NCI-H128 (cell line): ENCODE data around the gene MYO7A.

Experiments used
- DNase-seq: peaks from one replicate; lab custom pipeline; 2025; ENCODE audit not compliant: unreplicated experiment; lab: John Stamatoyannopoulos, UW

The MYO7A gene

DNA sequence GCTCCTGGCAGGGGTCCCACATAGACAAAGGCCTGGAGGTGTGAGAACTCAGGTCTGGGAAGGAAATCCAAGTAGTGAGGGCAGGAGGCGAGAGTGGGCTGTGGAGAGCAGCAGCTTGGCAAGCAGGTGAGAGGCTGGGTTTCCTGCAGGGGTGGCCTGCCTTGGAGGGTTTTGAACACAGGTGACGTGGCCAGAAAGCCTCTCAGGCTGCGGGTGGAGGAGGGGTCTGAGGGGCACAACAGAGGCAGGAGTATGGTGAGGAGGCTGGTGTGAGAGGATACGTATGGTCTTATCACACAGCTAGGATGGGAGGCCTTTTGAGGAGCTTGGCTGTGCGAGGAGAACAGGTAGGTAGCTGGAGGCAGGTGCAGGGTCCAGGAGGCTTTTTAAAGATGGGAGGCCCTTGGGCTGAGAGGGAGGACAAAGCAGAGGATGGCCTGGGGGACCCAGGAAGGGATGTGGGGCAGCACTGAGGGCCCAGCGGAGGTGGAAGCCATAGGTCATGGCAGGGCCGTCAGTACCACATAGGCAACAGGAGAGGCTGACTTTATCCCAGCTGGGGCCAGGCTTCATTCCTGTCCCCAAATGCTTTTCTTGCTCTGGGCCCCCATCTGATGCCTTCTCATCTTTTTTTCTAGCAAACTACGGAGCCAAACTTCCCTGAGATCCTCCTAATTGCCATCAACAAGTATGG, 84.4 kb downstream of the MYO7A start:
- DNase-seq, result no peak

DNA sequence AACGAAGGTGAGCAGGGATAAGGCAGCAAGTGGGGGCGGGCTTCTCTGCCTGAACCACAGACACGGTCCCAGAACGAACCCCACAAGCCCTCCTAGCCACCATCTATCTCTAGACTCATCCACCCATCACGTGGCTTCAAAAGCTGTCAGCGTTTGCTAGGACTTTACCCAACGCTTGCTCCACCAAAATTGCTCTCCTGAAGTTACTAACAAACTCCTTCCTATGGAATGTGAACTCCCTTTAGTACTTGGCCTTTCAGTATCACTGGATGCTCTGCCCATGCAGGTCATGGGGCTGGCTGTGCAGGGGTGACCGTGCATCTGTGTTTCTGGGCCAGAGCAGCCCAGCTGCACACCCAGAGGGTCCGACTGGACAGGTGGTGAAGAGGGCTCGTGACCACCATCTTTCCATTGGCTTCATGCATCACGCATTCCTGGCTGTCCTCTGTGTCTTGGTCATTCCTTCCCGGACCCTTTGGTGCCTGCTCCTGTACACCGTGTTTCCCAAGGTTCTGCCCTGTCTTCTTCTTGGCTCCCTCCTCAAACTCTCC, 85.1 kb downstream of the MYO7A start:
- DNase-seq, result no peak

DNA sequence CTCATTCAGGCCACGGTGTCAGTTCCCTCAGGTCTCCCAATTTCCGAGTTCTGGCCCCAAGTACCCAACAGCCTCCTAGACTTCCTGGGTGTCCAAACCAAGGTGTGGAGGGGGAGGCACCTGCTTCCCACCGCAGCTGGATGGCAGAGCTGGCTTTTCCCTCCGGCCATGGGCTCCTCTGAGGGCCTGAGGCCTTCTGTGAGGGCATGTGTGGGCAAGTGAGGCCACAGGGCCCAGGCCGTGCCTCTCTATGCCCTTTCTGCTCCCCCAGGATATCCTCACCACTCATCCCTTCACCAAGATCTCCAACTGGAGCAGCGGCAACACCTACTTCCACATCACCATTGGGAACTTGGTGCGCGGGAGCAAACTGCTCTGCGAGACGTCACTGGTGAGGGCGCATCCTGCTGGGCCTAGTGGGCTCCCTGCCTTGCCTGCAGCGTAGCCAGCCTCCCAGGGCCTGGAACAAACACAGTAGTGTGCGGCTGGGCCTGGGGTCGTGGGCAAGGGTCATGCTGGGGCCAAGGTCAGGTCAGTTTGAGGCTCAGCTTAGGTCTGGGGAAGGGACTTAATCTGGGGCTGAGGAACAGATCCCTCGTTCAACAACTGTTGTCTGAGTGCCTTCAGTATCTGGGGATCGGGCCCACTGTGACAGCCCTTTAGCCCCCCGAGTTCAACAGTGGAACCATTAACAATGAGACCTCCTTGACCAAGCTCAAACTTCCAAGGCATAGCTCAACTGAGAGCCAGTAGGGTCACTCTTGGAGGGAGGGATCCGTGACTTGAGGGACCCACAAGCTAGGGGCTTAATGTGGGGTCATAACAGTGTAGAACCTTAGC, 85.8 kb downstream of the MYO7A start:
- DNase-seq, result no peak

DNA sequence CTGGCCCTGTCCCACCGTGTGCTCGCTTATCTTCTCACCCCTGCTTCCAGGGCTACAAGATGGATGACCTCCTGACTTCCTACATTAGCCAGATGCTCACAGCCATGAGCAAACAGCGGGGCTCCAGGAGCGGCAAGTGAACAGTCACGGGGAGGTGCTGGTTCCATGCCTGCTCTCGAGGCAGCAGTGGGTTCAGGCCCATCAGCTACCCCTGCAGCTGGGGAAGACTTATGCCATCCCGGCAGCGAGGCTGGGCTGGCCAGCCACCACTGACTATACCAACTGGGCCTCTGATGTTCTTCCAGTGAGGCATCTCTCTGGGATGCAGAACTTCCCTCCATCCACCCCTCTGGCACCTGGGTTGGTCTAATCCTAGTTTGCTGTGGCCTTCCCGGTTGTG, 86.5 kb downstream of the MYO7A start:
- no peak for DNase-seq

DNA sequence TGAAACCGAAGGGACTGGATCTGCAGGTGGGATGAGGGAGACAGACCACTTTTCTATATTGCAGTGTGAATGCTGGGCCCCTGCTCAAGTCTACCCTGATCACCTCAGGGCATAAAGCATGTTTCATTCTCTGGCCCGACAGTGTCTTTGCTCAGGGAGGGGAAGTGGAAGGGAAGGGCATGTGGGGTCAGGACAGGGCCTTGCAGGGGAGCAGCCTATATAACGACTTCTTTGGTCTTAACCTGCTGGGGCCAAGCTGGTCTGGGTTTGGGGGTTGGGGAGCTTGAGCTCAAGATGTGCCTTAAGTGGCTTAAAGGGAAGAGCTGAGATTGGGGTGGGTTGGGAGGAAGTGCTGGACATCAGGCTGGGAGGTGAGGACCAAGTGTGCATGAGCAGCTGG, 87.1 kb downstream of the MYO7A start:
- DNase-seq, result no peak

DNA sequence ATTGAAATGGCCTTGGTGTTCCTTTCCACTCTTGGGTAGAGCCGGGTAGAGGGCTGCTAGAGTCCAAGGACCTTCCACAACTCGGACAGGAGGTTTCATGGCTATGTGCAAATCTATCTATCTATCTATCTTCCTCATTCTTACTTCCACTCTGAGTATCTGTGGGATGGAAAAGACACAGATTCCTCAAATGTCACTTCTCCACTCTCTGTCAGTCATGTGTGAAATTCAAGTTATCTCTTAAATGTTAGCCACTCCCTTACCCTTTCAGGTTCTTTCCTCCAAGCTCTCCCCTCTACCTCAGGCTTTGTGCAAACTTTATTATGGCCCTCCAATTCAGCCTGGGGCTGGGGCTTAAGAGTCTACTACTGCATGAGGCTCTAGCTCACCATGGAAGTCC, 89.1 kb downstream of the MYO7A start:
- DNase-seq, result no peak

DNA sequence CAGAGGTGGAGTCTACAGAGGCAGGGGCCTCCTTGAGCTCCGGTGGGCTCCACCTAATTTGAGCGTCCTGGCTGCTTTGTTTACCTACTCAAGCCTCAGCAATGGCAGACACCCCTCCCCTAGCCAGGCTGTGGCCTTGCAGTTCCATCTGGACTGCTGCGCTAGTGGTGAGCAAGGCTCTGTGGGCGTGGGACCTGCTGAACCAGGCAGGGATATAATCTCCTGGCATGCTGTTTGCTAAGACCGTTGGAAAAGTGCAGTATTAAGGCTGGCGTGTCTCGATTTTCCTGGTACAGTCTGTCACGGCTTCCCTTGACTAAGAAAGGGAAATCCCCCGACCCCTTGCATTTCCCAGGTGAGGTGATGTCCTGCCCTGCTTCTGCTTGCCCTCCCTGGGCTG, 95.8 kb downstream of the MYO7A start:
- no peak for DNase-seq

DNA sequence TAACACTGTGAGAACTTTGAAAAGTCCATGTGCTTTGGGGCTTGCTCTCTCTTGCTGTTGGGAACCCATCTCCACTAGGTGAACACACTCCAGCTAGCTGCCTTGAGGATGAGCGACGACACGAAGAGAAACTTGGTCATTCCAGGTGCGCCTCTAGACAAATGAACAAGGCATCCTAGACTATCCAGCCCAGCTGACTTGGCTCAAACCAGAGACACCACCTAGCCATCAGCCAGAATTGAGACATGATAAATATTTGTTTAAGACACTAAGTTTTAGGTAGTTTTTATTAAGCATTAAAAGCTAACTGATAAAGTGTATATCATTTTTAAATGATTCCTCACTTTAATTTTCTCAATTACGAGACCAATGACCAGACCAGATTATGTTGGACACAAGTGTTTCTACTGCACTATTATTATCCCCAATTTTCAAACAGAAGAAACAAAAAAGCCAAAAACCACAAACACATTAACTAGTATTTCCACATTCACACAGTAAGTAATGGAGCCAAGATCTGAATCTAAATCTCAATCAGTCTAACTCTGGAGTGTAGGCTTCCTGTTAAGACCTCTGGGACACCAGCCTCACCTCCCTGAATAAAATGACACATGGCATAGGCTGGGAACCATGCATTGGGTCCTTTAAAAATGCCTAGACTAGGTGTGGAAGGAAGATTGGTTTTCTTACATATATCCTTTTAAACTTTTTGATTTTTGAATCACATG, 103.0 kb downstream of the MYO7A start:
- no peak for DNase-seq

DNA sequence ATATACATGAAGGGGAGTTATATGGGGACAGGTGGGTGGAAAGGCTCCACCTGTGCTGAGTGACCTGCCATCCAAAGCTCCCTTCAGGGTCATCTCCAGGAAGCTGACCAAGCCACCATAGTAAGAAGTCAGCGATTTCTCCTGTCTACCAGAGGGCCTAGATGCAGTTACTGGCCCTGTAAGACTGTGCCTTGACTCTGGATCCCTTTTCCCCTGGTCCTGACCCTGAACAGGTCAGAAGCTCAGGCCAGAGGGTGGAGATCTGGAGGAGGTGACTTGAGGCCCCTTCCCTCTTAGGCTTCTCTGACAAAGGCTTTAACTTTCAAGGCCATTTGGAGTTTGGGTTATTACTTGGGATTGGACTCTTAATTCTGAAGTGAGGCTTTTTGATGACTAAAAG, 103.8 kb downstream of the MYO7A start:
- no peak for DNase-seq

DNA sequence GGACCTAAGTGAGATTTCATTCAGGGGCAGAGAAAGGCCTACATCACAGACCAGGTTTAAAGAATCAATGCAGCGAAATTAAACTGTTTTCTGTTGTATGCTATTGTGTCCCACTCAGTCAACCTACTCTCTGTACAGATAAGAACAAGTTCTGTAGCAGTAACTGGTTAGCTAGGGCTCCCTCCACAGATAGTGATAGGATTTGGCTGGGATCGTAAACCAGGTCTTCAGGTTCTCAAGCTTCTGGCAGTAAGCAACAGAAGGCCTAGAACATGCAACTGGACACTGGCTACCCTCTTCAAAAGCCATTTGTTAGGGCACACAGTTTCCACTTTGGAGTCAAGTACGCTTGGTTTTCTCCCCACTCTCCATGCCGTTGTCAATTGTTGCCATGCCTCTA, 104.2 kb downstream of the MYO7A start:
- DNase-seq, result no peak

DNA sequence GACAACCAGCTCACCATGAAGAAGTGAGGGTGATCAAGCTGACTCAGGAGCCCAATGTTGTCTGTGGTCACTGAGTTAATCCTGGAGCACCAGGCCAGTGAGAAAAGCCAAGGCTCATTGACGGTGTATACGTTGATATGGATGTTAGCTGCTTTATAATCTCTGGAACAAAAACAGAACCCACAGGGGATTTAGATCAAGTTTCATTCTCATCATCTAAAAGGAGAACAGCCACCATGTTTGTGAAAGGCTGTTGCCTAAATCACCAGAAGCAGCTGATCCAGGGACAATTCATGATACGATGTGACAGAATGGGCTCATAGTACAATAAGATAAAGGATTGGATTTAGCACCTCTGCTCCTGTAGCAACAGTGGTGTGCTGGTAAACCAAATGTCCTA, 105.0 kb downstream of the MYO7A start:
- no peak for DNase-seq

DNA sequence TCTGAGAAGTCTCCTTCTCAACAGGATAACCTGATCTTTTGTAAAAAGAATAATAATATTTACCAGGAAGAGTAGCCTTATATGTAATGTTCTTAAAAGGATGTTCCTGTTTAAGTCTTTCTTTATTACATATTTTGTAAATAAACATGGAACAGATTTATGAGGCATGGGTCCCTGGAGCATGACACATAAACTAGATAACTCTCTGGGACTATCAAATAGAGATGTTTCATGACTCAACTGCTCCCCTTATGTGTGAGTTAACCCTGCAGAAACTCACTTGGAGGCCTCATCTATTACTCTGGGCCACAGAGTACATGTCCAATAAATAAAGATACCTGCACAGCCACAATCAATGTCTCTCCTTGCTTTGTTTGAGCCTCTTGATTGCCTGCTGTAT, 108.9 kb downstream of the MYO7A start:
- no peak for DNase-seq

DNA sequence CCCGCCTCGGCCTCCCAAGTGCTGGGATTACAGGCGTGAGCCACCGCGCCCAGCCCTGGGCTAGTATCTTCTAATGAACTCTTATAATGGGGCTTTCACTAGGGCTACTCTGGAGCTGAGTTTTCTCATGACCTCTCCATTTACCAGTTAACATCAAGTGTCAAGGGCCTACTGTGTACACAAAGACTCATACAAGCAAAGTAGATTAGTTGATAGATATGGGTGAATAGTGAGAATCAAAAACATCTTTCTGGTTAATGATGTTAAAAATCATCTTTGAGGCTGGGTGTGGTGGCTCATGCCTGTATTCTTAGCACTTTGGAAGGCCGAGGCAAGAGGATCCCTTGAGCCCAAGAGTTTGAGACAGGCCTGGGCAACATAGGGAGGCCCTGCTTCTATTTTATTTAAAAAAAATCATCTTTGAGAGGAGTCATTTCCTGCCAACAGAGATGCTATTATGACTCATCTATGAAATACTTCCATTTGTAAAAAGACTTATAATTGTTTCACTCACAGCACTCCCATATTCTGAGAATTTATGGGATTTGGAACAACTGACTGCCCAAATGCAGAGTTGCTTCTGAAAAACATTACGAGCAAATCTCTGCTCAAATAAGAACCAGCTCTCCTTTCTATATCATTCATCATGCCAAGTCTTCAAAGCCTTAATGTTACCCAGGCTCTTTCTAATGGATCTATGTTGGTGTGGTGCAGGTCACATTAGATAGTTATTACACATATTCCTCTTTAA, 116.4 kb downstream of the MYO7A start:
- DNase-seq, result no peak

DNA sequence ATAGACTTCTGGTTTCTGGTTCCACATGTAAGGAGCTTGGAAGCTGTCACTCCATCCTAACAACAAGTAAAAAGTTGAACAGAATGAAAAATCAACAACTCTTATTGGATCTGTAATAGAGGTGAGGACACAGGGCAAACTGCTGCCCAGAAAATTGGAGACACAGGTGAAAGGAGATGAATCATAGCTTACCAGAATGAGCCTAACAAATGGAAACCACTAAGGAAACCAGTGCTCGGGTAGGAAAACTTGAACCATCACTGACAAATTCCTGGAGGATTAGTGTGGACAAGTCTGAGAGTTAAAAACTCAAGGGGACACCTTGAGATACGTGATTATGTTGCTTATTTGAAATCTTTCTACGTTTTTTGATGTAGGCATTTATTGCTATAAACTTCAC, 121.4 kb downstream of the MYO7A start:
- no peak for DNase-seq

DNA sequence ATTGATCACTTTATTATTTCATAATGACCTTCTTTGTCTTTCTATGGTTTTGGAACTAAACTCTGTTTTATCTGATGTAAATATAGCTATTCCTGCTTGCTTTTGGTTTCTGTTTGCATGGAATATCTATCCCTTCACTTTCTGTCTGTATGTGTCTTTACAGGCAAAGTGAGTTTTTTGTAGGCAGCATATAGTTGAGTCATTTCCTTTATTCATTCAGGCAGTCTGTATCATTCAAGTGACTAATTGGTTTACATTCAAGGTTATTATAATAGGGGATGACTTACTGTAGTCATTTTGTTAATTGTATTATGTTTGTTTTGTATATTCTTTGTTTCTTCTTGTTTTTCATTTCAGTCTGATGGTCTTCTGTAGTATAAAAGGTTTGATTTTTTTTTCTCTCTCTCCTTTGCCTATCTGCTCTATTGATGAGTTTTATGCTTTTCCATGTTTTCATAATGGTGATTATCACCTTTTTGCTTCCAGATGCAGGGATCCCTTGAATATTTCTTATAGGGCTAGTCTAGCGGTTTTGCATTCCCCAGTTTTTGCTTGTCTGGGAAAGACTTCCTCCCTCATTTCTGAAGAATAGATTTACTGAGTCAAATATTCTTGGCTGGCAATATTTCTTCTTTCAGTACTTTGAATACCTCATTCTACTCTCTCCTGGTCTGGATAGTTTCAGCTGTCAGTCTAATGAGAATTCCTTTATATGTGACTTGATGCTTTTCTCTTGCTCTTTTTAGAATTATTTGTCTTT, 123.0 kb downstream of the MYO7A start:
- DNase-seq, result no peak

DNA sequence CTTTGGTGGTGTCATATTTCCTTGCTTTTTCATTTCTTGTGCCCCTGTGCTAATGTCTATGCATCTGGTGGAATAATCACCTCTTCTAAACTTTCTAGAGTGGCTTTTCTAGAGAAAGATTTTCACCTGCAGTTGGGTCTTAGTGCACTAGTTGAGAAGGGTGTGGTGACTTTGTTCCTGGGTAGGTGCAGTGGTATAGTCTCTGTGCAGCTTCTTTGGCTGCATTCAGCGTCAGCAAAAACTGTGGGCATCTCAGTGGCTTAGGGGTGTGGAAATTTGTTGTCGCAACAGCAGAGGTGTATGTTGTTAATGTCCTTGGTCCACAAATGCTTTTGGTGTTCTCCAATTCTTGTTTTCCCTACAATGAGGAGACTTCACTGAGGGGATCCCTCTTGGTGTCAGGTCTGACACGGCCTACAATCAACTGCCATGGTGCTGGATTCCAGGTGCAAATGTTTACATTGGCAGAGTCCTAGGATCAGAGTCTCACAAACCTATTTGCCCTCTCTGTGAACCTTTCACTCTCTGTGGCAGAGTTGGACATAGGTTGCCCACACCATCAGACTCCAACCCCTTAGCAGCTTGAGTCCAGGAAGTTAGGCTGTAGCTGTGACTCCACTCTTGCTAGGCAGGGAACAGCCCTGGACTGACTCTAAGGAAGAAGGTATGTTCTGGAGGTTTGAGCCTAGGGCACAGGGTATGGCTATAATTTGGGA, 124.7 kb downstream of the MYO7A start:
- no peak for DNase-seq

DNA sequence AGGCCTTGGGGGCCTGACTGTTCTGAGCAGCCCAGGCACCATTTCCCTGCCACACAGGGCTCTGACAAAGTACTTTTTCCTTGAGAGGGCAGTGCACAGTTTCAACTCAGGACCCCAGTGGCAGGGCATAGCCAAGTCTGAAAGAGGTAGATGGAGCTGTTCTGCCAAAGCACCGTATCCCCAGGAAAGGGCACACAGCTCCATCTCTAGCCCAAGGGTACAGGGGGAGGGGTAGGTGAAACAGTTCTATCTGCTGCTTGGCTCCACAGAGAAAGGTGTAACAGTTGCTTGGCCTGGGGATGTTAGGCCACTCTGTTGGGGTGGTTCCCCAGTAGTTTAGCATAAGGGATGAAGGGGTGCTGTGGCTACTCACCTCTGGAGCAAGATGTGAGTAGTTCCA, 125.6 kb downstream of the MYO7A start:
- no peak for DNase-seq

DNA sequence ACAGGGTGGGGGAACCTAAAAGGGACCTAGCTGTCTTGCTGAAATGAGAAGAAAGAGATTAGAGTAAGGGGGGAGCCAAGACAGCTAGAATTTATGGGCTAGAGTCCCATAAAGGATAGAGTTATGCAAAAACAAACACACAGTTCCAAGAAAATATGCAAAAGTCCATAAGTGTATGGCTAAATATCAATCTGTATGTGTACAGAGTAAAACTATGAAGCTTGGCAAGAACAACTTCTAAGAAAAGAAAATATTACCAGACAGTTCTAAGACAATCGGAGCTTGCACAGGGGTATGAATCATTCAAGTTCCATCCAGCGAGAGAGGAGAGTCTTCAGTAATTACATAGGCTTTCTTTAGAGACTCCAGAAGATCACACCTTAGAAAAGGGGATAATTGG, 131.6 kb downstream of the MYO7A start:
- no peak for DNase-seq

DNA sequence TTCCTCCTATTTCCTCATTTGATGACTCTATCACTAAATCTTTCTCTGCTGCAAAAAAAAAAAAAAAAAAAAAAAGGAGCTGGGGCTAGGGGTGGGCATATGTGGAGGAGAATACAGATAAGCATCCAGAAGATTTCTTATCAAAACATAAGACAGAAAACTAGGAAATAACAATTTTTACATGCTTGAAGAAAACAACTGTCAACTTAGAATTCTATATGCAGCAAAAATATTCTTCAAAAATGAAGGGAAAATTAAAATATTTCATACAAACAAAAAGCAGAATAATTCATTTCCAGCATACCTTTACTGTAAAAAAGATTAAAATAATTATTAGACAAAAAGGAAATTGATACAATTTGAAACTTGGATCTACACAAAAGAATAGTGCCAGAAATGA, 134.8 kb downstream of the MYO7A start:
- DNase-seq, result no peak
